T1000 (cell line): ENCODE data around the gene DENR.
"Not testable (repeated sequence)": the region's sequence is repeated elsewhere in the genome, so short reads cannot be mapped to it uniquely, and the experiment has no call there.

Experiments used
- DNase-seq: peaks from one replicate; lab custom pipeline; 2025; ENCODE audit warnings: mixed read lengths; lab: John Stamatoyannopoulos, UW

DENR gene

GRCh38 chr12:122740351-122740750 lies 12.3 kb upstream of the DENR start:
- no peak for DNase-seq

GRCh38 chr12:122743895-122744525 lies 8.6 kb upstream of the DENR start:
- no peak for DNase-seq

- DNase-seq, result no peak
Observed at GRCh38 chr12:122747224-122748135, 5.1 kb upstream of the DENR start.

- no peak for DNase-seq
Observed at GRCh38 chr12:122749569-122750332, 2.9 kb upstream of the DENR start.

- DNase-seq, result not testable (repeated sequence)
Observed at GRCh38 chr12:122750781-122751515, 1.7 kb upstream of the DENR start.

GRCh38 chr12:122753319-122753650 lies 661 bp downstream of the DENR start:
- no peak for DNase-seq

- DNase-seq, result no peak
Observed at GRCh38 chr12:122754790-122755189, 2.2 kb downstream of the DENR start.

- no peak for DNase-seq
Observed at GRCh38 chr12:122757568-122757967, 4.9 kb downstream of the DENR start.

GRCh38 chr12:122785503-122785902 lies 32.9 kb downstream of the DENR start:
- DNase-seq, result no peak

- no peak for DNase-seq
Observed at GRCh38 chr12:122788387-122788786, 35.8 kb downstream of the DENR start.

GRCh38 chr12:122789637-122790036 lies 37.0 kb downstream of the DENR start:
- no peak for DNase-seq

GRCh38 chr12:122790393-122791075 lies 37.9 kb downstream of the DENR start:
- DNase-seq, result no peak

GRCh38 chr12:122793685-122794106 lies 41.1 kb downstream of the DENR start:
- no peak for DNase-seq

GRCh38 chr12:122795807-122796206 lies 43.2 kb downstream of the DENR start:
- DNase-seq, result no peak

GRCh38 chr12:122799641-122800243 lies 47.1 kb downstream of the DENR start:
- DNase-seq, result no peak

- DNase-seq, result no peak
Observed at GRCh38 chr12:122803937-122804336, 51.3 kb downstream of the DENR start.

GRCh38 chr12:122804957-122805356 lies 52.3 kb downstream of the DENR start:
- not testable (repeated sequence) for DNase-seq

- no peak for DNase-seq
Observed at GRCh38 chr12:122807651-122808050, 55.0 kb downstream of the DENR start.

GRCh38 chr12:122811777-122812176 lies 59.2 kb downstream of the DENR start:
- DNase-seq, result no peak

- no peak for DNase-seq
Observed at GRCh38 chr12:122813310-122813713, 60.7 kb downstream of the DENR start.

- no peak for DNase-seq
Observed at GRCh38 chr12:122819209-122819785, 66.7 kb downstream of the DENR start.
